Measurements from ENCODE around the gene ACTL6A. TPM values are rescaled to one million over a fixed set of nuclear protein-coding genes. Genes with fewer than 3 reads are reported as not detected.

The ACTL6A gene
- total RNA-seq, 1 donor from 2014 or later, result 22.6 TPM

DNA sequence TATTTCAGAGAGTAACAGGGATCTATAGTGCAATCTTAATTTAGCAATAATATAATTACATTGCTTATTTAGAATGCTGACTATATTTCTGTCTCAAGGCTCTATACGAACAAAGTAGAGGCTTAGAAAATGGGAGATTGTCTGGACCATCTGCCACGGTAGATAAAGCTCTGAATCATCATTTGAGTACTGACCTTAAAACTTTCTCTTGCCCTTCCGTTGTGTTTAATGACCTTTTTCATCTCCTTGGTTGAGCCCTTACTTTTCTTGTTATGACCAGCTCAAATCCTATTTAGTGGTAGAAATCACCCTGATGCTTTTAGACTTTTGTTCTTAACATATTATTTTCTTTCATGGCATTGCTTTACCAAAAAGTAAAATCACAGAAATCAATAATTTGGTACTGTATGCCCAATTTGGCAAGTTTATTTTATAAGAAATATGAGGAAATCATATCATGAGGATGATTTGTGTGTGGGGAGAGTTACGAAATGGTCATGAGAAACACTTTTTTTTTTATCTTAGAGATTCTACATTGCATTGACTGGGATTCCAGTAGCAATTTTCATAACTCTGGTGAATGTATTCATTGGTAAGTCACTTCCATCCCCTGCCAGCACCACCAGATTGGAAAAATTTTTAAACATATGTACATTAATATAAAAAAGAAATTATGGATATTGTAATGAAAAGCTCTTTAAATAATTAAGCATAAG is 52.9 kb downstream of the ACTL6A start:
- intact Hi-C loops (cut with micrococcal nuclease), result no loop called here
- Histone ChIP-seq H3K4me1 (peaks cover 39% of the 10 kb centered on the region), H3K27me3 (ENCODE audit: low read depth) (no peaks in the 10 kb centered on the region), H3K27ac (replicated peaks) (no peak overlapping the region), H3K9me3 (replicated peaks) (no peaks in the 10 kb centered on the region), H3K36me3 (peaks cover 60% of the 10 kb centered on the region), H3K4me3 (no peak overlapping the region)
- no peak for DNase-seq
- TF ChIP-seq, protein P1, sequence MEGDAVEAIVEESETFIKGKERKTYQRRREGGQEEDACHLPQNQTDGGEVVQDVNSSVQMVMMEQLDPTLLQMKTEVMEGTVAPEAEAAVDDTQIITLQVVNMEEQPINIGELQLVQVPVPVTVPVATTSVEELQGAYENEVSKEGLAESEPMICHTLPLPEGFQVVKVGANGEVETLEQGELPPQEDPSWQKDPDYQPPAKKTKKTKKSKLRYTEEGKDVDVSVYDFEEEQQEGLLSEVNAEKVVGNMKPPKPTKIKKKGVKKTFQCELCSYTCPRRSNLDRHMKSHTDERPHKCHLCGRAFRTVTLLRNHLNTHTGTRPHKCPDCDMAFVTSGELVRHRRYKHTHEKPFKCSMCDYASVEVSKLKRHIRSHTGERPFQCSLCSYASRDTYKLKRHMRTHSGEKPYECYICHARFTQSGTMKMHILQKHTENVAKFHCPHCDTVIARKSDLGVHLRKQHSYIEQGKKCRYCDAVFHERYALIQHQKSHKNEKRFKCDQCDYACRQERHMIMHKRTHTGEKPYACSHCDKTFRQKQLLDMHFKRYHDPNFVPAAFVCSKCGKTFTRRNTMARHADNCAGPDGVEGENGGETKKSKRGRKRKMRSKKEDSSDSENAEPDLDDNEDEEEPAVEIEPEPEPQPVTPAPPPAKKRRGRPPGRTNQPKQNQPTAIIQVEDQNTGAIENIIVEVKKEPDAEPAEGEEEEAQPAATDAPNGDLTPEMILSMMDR (IDR thresholded peaks at IDR 0.05; ENCODE audit: borderline replicate concordance), result no peak

DNA sequence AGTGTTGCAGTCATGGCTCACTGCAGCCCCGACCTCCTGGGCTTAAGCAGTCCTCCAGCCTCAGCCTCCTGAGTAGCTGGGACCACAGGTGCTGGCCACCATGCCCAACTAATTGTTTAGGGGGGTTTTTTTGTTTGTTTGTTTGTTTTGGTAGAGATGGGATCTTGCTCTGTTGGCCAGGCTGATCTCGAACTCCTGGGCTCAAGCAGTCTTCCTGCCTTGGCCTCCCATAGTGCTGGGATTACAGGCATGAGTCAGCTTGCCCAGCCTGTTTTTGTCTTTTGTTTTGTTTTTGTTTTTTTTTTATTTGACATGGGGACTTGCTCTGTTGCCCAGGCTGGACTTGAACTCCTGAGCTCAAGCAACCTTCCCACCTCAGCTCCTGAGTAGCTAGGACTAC is 59.3 kb downstream of the ACTL6A start:
- H3K4me3 ChIP-seq, result no peak overlapping the region
- TF ChIP-seq, protein P1 (IDR thresholded peaks at IDR 0.05; ENCODE audit: borderline replicate concordance), result no peak
- intact Hi-C loops (cut with micrococcal nuclease), result no loop called here
- H3K27me3 ChIP-seq (ENCODE audit: low read depth), result no peaks in the 10 kb centered on the region
- no peak overlapping the region for H3K27ac ChIP-seq (replicated peaks)
- H3K9me3 ChIP-seq (replicated peaks), result no peaks in the 10 kb centered on the region
- no peaks in the 10 kb centered on the region for H3K4me1 ChIP-seq
- DNase-seq, result no peak
- peaks cover 90% of the 10 kb centered on the region for H3K36me3 ChIP-seq

GRCh38 chr3:179624451-179624850 is 61.7 kb downstream of the ACTL6A start:
- H3K27ac ChIP-seq (replicated peaks), result no peak overlapping the region
- no peaks in the 10 kb centered on the region for H3K27me3 ChIP-seq (ENCODE audit: low read depth)
- peaks cover 66% of the 10 kb centered on the region for H3K36me3 ChIP-seq
- intact Hi-C loops (cut with micrococcal nuclease), result no loop called here
- no peaks in the 10 kb centered on the region for H3K4me1 ChIP-seq
- no peaks in the 10 kb centered on the region for H3K9me3 ChIP-seq (replicated peaks)
- no peak for DNase-seq
- H3K4me3 ChIP-seq, result no peak overlapping the region
- TF ChIP-seq, protein P1 (IDR thresholded peaks at IDR 0.05; ENCODE audit: borderline replicate concordance), result no peak

DNA sequence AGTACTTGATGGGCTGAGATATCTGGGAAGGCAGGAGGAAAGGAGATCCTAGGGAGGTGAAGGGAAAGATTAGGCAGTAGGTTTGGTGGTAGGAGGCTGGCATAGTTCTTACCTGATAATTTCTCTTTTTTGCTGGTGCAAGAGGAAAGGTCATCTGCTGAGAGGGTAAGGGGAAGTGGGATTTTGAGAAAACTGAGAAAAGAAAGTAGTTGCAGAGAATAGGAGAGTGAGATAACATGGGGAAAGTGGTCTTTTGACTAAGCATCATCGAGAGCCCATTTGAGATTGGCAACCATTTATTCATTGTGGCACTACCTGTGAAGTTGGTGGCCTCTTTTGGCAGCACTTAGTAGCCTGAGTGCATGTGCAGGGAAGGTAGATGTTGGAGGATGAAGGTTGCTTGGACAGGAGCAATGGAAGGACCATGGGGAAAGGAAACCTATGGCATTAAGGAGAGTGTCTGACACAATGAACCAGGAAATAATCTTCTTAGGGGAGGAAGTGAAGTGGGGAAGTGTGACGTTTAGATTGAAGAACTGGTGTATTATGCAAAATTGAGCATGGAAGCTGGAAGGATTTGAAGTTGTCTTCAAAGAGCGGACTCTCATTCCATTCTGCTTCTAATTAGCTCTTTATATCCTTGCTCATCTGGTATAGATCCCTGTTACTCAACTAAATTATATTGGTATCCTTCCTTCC is 68.2 kb downstream of the ACTL6A start:
- H3K36me3 ChIP-seq, result peaks cover 5% of the 10 kb centered on the region
- TF ChIP-seq, protein P1 (IDR thresholded peaks at IDR 0.05; ENCODE audit: borderline replicate concordance), result no peak
- no peaks in the 10 kb centered on the region for H3K4me1 ChIP-seq
- no peaks in the 10 kb centered on the region for H3K9me3 ChIP-seq (replicated peaks)
- no peak for DNase-seq
- intact Hi-C loops (cut with micrococcal nuclease), result no loop called here
- no peak overlapping the region for H3K27ac ChIP-seq (replicated peaks)
- H3K4me3 ChIP-seq, result no peak overlapping the region
- no peaks in the 10 kb centered on the region for H3K27me3 ChIP-seq (ENCODE audit: low read depth)

Other genes starting within 250 kb of the ACTL6A start
- gene ZNF639, start 239.9 kb upstream of the ACTL6A start, total RNA-seq, result 28.8 TPM
- gene MFN1, start 215.2 kb upstream of the ACTL6A start, total RNA-seq, result 74.2 TPM
- 11.9 TPM for gene GNB4, start 111.5 kb upstream of the ACTL6A start, total RNA-seq
- 45.1 TPM for gene MRPL47, start 41.7 kb downstream of the ACTL6A start, total RNA-seq
- gene NDUFB5, start 41.9 kb downstream of the ACTL6A start, total RNA-seq, result 365 TPM
- gene USP13, start 90.1 kb downstream of the ACTL6A start, total RNA-seq, result 162 TPM